GM10266 (cell line): ENCODE results near the gene SPOCK1.

Experiments
- DNase-seq: peaks from one replicate; pipeline ENCODE4 v3.0.0; 2012; ENCODE audit errors: extremely low spot score
- TF ChIP-seq, protein P1 (sequence below): IDR thresholded peaks from 2 replicates; pipeline ENCODE4 v1.5.1; 2012; ENCODE audit warnings: mild to moderate bottlenecking, low read depth; ENCODE audit not compliant: control insufficient read depth, insufficient read depth; ENCODE audit errors: missing control alignments

SPOCK1 gene

DNA sequence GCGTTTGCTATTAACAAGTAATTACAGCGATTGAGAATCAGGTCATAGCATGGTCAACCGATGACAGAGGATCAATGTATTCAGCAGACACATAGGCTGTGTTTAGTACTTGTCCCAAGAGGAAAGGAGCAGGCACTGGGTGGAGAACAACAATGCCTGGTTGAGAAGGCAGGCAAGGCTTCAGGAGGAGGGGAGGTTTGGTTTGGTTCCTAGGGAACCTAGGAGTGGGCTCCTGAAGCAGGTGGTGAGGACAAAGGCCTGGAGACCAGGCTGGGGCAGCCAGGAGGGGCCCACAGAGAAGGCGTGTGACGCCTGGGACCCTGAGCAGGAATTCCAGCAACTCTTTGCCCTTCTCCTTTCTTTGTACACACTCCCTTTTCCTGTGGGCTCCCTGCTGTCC, 195.6 kb downstream of the SPOCK1 start:
- DNase-seq, result no peak
- TF ChIP-seq, protein P1, sequence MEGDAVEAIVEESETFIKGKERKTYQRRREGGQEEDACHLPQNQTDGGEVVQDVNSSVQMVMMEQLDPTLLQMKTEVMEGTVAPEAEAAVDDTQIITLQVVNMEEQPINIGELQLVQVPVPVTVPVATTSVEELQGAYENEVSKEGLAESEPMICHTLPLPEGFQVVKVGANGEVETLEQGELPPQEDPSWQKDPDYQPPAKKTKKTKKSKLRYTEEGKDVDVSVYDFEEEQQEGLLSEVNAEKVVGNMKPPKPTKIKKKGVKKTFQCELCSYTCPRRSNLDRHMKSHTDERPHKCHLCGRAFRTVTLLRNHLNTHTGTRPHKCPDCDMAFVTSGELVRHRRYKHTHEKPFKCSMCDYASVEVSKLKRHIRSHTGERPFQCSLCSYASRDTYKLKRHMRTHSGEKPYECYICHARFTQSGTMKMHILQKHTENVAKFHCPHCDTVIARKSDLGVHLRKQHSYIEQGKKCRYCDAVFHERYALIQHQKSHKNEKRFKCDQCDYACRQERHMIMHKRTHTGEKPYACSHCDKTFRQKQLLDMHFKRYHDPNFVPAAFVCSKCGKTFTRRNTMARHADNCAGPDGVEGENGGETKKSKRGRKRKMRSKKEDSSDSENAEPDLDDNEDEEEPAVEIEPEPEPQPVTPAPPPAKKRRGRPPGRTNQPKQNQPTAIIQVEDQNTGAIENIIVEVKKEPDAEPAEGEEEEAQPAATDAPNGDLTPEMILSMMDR, result no peak

DNA sequence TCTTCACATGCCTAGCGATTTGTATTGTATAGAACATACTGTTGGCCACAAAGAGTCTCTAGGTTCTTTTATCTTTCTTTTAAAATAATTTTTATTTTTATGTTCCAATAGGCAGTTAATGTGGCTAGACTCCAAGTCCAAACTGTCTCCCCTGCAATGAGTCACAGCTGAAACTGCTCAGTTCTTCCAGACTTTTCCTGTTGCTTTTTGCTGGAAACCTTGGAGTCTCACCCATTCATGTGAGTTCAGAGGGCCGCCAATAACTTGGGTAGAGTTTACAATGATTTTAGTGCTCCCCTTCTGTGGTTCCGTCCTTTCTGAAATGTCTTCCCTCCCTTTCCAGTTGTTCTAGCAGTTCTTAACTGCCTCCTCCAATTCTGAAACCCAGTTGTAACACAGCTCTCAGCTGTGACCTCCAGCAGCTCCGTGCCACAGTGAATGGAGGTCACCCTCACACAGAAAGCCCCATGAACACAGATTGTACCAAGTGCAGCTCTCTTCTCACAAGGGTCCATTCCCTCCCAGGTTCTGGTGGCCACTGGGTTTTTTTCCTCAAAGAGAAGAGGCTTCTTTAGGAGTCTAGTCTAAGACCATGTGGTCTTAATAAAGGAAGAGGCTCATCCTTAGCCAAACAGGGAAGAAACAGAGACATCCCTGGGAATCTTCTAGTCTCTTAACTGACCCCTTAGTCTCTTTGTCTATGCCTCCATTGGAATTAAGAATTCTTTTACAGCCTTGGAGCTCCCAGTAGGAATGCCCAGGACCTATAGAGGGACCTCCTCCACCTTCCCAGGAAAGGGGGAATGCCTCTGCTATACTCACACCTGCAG, 198.5 kb downstream of the SPOCK1 start:
- TF ChIP-seq, protein P1, result no peak
- no peak for DNase-seq

DNA sequence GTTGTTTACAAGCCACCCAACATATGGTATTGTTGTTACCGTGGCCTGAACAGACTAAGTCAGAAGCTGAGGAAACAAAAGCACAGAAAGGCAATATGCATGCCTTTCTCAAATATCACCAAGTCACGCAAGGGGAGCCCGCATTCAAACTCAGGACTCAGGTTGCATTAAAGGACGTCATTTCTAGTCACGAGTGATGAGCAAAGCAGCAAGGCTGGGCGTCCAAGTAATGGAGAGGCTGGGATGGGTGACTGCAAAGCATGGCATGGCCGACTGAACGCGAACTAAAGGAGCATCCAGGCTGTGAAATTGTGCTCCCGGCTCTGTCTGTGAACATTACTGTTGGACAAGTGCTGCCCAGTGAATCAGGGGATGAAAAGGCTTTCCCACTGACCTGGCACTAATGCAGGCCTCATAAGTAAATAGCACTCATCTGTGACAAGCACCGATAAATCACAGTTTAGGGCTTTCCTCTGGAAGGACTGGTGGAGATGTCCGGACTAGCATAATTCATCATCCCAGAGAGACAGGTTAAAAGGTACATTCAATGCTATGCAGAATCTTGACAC, 202.8 kb downstream of the SPOCK1 start:
- no peak for DNase-seq
- TF ChIP-seq, protein P1, result no peak

DNA sequence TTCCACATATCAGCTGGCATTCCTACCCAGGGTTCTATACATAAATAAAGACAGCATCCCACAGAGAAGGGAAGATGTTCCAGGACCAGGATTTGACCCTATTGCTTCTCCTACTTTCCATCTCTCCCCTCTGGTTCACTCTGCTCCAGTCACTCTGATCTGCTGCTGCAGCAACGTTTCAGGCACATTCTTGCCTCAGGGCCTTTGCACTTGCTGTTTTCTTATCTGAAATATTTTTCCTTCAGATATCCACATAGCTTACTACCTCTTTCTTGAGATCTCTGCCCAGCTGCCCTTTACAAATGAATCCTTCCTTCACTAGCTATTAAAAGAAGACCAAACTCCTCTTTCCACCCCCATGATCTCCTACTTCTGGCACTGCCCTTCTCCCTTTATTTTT, 204.5 kb downstream of the SPOCK1 start:
- TF ChIP-seq, protein P1, result no peak
- no peak for DNase-seq

DNA sequence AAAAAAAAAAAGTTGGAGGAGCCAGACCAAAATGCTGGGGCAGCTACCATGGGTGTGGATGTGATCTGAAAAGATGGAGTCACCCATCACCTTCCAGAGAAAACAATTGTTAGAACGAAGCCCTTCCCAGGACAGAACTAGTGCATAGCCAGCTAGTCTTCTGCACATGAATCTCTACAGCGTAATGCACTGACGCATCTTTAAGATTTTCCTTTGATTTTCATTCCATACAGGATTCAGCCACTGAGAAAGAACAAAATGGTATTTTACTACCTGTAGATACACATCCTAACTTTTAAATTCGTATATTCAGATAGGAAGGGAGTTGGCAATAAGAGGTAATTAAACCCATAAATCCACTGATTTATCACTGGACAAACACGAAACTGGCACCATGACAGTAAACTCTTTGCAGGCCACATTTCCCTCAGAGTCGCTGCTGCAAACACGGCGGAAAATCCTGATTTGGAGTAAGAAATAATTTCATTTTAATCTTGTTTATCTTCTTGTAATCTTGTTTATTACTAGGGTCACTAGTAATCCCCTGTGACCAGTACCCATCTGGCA, 206.6 kb downstream of the SPOCK1 start:
- no peak for DNase-seq
- TF ChIP-seq, protein P1, result no peak

DNA sequence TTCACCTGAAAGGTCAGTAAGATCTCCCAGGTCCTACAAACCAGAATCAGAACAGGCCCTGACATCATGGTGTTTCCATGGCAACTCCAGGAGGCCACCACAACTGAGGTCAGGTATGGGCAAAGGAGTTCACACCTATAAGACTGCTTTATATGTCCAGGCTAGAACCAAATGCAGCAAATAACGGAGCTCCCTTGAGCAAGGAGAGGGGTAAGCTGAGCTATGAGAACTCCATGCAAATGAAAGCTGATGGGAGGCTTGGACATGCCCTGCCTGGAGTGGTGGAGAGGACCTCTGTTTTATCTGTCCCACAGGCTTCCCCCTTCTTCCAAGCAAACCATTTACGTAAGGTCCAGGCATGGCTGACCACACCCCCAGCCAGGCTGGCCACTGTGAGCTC, 207.7 kb downstream of the SPOCK1 start:
- TF ChIP-seq, protein P1, result no peak
- no peak for DNase-seq

DNA sequence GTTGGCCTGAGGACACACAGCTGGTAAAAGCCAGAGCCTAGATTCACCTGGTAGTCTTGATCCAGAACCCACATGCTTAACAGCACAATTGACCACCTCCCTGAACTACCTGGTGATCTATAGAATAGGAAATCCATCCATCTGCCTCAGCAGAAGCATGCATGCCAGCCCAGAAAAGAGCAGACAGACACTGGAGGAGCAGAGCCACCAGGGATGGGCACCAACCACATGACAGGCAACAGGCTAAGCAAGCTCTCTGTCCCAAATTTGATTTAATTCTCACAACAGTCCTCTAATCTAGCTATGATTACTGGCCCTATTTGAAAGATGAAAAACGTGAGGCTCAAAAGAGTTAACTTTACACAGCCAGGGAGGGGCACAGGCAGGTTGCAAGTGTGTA, 208.1 kb downstream of the SPOCK1 start:
- DNase-seq, result no peak
- TF ChIP-seq, protein P1, result no peak
